Measurements from ENCODE around the gene TEX36. TPM values are rescaled to one million over a fixed set of nuclear protein-coding genes. Genes with fewer than 3 reads are reported as not detected.
"Not testable (repeated sequence)": the region's sequence is repeated elsewhere in the genome, so short reads cannot be mapped to it uniquely, and the experiment has no call there.

TEX36 gene
- total RNA-seq, 1 experiment from 2014 or later = not detected

- no peak for DNase-seq (ENCODE audit: low read depth)
Measured at GRCh38 chr10:125692601-125693523, 9.9 kb upstream of the TEX36 start.

GRCh38 chr10:125692196-125692595, 9.2 kb upstream of the TEX36 start:
- DNase-seq (ENCODE audit: low read depth) = no peak

GRCh38 chr10:125691160-125691981, 8.4 kb upstream of the TEX36 start:
- no peak for DNase-seq (ENCODE audit: low read depth)

GRCh38 chr10:125689955-125690569, 7.1 kb upstream of the TEX36 start:
- DNase-seq (ENCODE audit: low read depth) = no peak

GRCh38 chr10:125687507-125688185, 4.7 kb upstream of the TEX36 start:
- DNase-seq (ENCODE audit: low read depth) = no peak

- peak; percentile 6 for DNase-seq (ENCODE audit: low read depth)
Measured at GRCh38 chr10:125684581-125684980, 1.6 kb upstream of the TEX36 start.

GRCh38 chr10:125683821-125684220, 858 bp upstream of the TEX36 start:
- DNase-seq (ENCODE audit: low read depth) = no peak

GRCh38 chr10:125679436-125679835, 3.5 kb downstream of the TEX36 start:
- no peak for DNase-seq (ENCODE audit: low read depth)

- no peak for DNase-seq (ENCODE audit: low read depth)
Measured at GRCh38 chr10:125672884-125673283, 10.1 kb downstream of the TEX36 start.

- DNase-seq (ENCODE audit: low read depth) = no peak
Measured at GRCh38 chr10:125662584-125662983, 20.4 kb downstream of the TEX36 start.

GRCh38 chr10:125661941-125662515, 20.9 kb downstream of the TEX36 start:
- peak; percentile 47 for DNase-seq (ENCODE audit: low read depth)

GRCh38 chr10:125661431-125661940, 21.5 kb downstream of the TEX36 start:
- DNase-seq (ENCODE audit: low read depth) = no peak

- DNase-seq (ENCODE audit: low read depth) = no peak
Measured at GRCh38 chr10:125659071-125659470, 23.9 kb downstream of the TEX36 start.

GRCh38 chr10:125656523-125656922, 26.4 kb downstream of the TEX36 start:
- DNase-seq (ENCODE audit: low read depth) = no peak

- DNase-seq (ENCODE audit: low read depth) = not testable (repeated sequence)
Measured at GRCh38 chr10:125653113-125653512, 29.9 kb downstream of the TEX36 start.

GRCh38 chr10:125646311-125646710, 36.7 kb downstream of the TEX36 start:
- DNase-seq (ENCODE audit: low read depth) = no peak

- DNase-seq (ENCODE audit: low read depth) = no peak
Measured at GRCh38 chr10:125641398-125641797, 41.6 kb downstream of the TEX36 start.

- DNase-seq (ENCODE audit: low read depth) = no peak
Measured at GRCh38 chr10:125640653-125641052, 42.3 kb downstream of the TEX36 start.

GRCh38 chr10:125639846-125640245, 43.1 kb downstream of the TEX36 start:
- no peak for DNase-seq (ENCODE audit: low read depth)

- DNase-seq (ENCODE audit: low read depth) = no peak
Measured at GRCh38 chr10:125638555-125638954, 44.4 kb downstream of the TEX36 start.

- DNase-seq (ENCODE audit: low read depth) = no peak
Measured at GRCh38 chr10:125637496-125637895, 45.5 kb downstream of the TEX36 start.

Data from LHCN-M2 (cell line).